K562 (cell line): ENCODE measurements around the gene TNF. TPM values are rescaled to one million over a fixed set of nuclear protein-coding genes. Genes with fewer than 3 reads are reported as not detected.

Source experiments
- GABPB2 ChIP-seq: fragments of 250-450 bp; sonication (Bioruptor Pico); conservative IDR thresholded peaks from 2 replicates; pipeline ENCODE4 v1.5.1; 2021; ENCODE audit warnings: mild to moderate bottlenecking
- KDM4B ChIP-seq, 2 experiments: fragments of 450-650 bp in 1 of 2; sonication (generic) in 1 of 2; IDR thresholded peaks; 2 replicates each; pipeline ENCODE4 v1.6.1; 2016 to 2017; ENCODE audit warnings: borderline replicate concordance in 2 of 2, antibody characterized with exemption in 1 of 2, low read depth in 1 of 2, mild to moderate bottlenecking in 1 of 2
- PHF20 ChIP-seq: fragments of 450-650 bp; IDR thresholded peaks from 2 replicates; pipeline ENCODE4 v1.6.1; 2018; ENCODE audit not compliant: partially characterized antibody
- PHF8 ChIP-seq: fragments of 200-600 bp; sonication (generic); IDR thresholded peaks from 2 replicates; pipeline ENCODE4 v1.6.1; 2012; ENCODE audit warnings: mixed run types, mild to moderate bottlenecking, inconsistent platforms, low read length, moderate library complexity, borderline replicate concordance
- SRSF1 ChIP-seq: fragments of 200-400 bp; formaldehyde crosslinking; IDR thresholded peaks from 2 replicates; pipeline ENCODE4 v1.6.1; 2017; ENCODE audit warnings: mild to moderate bottlenecking, low read depth, low read length, moderate library complexity
- TAF9B ChIP-seq: fragments of 450-650 bp; IDR thresholded peaks from 2 replicates; pipeline ENCODE4 v1.6.1; 2018; ENCODE audit warnings: mild to moderate bottlenecking; ENCODE audit not compliant: partially characterized antibody
- polyA plus RNA-seq, 8 experiments: library from polyadenylated mRNA; depleted of rRNA in 4 of 8; stranded (reverse) in 5 of 8; unstranded in 3 of 8; fragments of >200 nt; fragmentation: Nextera tagmentation in 2 of 8; fragmentation: Illumina TruSeq in 1 of 8; extraction: Ambion mirVana in 2 of 8; extraction: Trizol in 1 of 8; gene quantifications; 2 replicates each; pipeline versions ENCODE4 v1.2.1 to v1.2.3, GENCODE V29; 2011 to 2014; ENCODE audit warnings: inconsistent platforms in 1 of 8, missing spikeins in 1 of 8
- total RNA-seq, 7 experiments: library from RNA; depleted of rRNA in 6 of 7; stranded (reverse); fragments of >200 nt in 6 of 7; fragmentation: Illumina TruSeq in 2 of 7; extraction: Trizol in 2 of 7; gene quantifications; 2 replicates each; pipeline versions ENCODE4 v1.2.1 to v1.2.3, GENCODE V29; 2011 to 2021; ENCODE audit warnings: low replicate concordance in 1 of 7
- TF ChIP-seq, protein P1 (sequence below): IDR thresholded peaks from 2 replicates; pipeline ENCODE4 v1.6.1; 2016; ENCODE audit warnings: missing genetic modification characterization, missing compliant biosample characterization
- TF ChIP-seq, protein P2 (sequence below): fragments of 250-450 bp; sonication (Bioruptor Pico); IDR thresholded peaks from 2 replicates; pipeline ENCODE4 v1.4.0; 2020; ENCODE audit warnings: mild to moderate bottlenecking, moderate library complexity
- TF ChIP-seq, protein P3 (sequence below), 2 experiments: fragments of 250-450 bp in 1 of 2; fragments of 450-650 bp in 1 of 2; sonication (Bioruptor Pico) in 1 of 2; IDR thresholded peaks; 2 replicates each; pipeline versions ENCODE4 v1.6.1 to v1.8.0; 2016 to 2021; ENCODE audit warnings: mild to moderate bottlenecking in 2 of 2, moderate library complexity in 2 of 2, missing compliant biosample characterization in 1 of 2, missing genetic modification characterization in 1 of 2
- TF ChIP-seq, protein P4 (sequence below): fragments of 450-650 bp; IDR thresholded peaks from 2 replicates; pipeline ENCODE4 v1.6.1; 2017; ENCODE audit warnings: antibody characterized with exemption
- TF ChIP-seq, protein P5 (sequence below), 2 experiments: fragments of 450-650 bp in 1 of 2; IDR thresholded peaks; 2 replicates each; pipeline ENCODE4 v1.6.1; 2011 to 2017; ENCODE audit warnings: low read depth in 2 of 2, antibody characterized with exemption in 1 of 2, borderline replicate concordance in 1 of 2, low read length in 1 of 2, mild to moderate bottlenecking in 1 of 2, mixed read lengths in 1 of 2; ENCODE audit not compliant: control insufficient read depth in 1 of 2
- TF ChIP-seq, protein P6 (sequence below): sonication (generic); formaldehyde crosslinking; IDR thresholded peaks from 2 replicates; pipeline ENCODE4 v1.8.0; 2022; ENCODE audit warnings: mild to moderate bottlenecking, missing genetic modification reagents

TNF gene
- total and polyA plus RNA-seq, 9 of the 15 experiments (the other 6 are each of a cell fraction or from before 2014, with no cell fraction given), result 0.08 to 0.40 TPM; not detected in 7

DNA sequence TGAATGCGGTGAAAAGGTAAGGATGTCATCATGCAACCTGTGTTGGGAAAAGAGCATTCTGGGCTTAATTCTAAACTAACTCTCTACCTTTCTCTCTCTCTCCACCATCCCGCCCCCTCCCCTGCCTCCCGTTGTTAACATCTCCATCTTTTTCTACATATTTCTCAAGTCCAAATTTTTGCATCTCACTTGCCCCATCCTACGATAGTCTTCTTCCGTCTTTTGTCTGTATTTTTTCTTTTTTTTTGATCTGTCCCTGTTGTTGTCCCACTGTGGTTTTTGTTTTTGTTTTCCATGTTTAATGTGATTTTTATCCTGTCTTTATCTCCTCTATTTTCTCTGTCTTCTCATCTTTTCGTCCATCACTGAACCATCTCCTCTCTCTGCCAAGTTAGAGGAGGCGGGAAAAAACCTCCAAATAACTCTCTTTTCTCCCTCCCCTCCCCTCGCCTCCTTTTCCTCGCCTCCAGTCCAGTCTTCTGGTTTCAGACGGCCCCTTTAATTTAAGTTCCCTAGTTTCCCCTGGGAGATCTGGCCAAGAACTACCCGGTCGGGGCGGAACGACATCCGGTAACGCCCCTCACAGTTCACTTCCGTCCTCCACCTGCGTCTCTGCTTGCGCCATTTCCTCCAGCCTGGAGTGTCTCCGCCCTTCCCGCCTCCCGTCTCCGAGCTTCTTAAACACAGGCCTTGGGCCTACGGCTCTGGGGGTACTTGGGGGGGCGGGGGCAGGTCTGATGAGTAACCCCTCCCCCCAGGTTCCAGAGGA lies 28.2 kb upstream of the TNF start, which contains the start of gene NFKBIL1 (continued):
- TF ChIP-seq, protein P1, sequence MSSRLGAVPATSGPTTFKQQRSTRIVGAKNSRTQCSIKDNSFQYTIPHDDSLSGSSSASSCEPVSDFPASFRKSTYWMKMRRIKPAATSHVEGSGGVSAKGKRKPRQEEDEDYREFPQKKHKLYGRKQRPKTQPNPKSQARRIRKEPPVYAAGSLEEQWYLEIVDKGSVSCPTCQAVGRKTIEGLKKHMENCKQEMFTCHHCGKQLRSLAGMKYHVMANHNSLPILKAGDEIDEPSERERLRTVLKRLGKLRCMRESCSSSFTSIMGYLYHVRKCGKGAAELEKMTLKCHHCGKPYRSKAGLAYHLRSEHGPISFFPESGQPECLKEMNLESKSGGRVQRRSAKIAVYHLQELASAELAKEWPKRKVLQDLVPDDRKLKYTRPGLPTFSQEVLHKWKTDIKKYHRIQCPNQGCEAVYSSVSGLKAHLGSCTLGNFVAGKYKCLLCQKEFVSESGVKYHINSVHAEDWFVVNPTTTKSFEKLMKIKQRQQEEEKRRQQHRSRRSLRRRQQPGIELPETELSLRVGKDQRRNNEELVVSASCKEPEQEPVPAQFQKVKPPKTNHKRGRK (tag), result peak; percentile 99
- TF ChIP-seq PHF20, result peak; percentile 90
- TF ChIP-seq GABPB2 (CRISPR knock-in tag), result no peak
- peak; percentile 87 for TF ChIP-seq TAF9B
- no peak for TF ChIP-seq SRSF1
- peak in 1 of 2 experiments; percentile 99; a peak in 2 of 4 replicates for TF ChIP-seq KDM4B (IDR thresholded peaks at IDR 0.05; ENCODE audit: borderline replicate concordance in 2 of 2, low read depth in 1 of 2)
- TF ChIP-seq, protein P2, sequence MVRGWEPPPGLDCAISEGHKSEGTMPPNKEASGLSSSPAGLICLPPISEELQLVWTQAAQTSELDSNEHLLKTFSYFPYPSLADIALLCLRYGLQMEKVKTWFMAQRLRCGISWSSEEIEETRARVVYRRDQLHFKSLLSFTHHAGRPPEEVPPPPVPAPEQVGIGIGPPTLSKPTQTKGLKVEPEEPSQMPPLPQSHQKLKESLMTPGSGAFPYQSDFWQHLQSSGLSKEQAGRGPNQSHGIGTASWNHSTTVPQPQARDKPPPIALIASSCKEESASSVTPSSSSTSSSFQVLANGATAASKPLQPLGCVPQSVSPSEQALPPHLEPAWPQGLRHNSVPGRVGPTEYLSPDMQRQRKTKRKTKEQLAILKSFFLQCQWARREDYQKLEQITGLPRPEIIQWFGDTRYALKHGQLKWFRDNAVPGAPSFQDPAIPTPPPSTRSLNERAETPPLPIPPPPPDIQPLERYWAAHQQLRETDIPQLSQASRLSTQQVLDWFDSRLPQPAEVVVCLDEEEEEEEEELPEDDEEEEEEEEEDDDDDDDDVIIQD (CRISPR knock-in tag), result no peak
- TF ChIP-seq, protein P3, sequence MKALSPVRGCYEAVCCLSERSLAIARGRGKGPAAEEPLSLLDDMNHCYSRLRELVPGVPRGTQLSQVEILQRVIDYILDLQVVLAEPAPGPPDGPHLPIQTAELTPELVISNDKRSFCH (CRISPR knock-in tag; IDR thresholded peaks at IDR 0.05), result no peak
- TF ChIP-seq, protein P3 (tag; IDR thresholded peaks at IDR 0.05), result peak; percentile 85
- TF ChIP-seq, protein P4, sequence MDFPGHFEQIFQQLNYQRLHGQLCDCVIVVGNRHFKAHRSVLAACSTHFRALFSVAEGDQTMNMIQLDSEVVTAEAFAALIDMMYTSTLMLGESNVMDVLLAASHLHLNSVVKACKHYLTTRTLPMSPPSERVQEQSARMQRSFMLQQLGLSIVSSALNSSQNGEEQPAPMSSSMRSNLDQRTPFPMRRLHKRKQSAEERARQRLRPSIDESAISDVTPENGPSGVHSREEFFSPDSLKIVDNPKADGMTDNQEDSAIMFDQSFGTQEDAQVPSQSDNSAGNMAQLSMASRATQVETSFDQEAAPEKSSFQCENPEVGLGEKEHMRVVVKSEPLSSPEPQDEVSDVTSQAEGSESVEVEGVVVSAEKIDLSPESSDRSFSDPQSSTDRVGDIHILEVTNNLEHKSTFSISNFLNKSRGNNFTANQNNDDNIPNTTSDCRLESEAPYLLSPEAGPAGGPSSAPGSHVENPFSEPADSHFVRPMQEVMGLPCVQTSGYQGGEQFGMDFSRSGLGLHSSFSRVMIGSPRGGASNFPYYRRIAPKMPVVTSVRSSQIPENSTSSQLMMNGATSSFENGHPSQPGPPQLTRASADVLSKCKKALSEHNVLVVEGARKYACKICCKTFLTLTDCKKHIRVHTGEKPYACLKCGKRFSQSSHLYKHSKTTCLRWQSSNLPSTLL, result peak; percentile 73; the same call in 1 of the 2 replicates
- TF ChIP-seq, protein P5, sequence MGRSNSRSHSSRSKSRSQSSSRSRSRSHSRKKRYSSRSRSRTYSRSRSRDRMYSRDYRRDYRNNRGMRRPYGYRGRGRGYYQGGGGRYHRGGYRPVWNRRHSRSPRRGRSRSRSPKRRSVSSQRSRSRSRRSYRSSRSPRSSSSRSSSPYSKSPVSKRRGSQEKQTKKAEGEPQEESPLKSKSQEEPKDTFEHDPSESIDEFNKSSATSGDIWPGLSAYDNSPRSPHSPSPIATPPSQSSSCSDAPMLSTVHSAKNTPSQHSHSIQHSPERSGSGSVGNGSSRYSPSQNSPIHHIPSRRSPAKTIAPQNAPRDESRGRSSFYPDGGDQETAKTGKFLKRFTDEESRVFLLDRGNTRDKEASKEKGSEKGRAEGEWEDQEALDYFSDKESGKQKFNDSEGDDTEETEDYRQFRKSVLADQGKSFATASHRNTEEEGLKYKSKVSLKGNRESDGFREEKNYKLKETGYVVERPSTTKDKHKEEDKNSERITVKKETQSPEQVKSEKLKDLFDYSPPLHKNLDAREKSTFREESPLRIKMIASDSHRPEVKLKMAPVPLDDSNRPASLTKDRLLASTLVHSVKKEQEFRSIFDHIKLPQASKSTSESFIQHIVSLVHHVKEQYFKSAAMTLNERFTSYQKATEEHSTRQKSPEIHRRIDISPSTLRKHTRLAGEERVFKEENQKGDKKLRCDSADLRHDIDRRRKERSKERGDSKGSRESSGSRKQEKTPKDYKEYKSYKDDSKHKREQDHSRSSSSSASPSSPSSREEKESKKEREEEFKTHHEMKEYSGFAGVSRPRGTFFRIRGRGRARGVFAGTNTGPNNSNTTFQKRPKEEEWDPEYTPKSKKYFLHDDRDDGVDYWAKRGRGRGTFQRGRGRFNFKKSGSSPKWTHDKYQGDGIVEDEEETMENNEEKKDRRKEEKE (IDR thresholded peaks at IDR 0.05; ENCODE audit: borderline replicate concordance in 1 of 2, control insufficient read depth in 1 of 2, low read depth in 2 of 2, low read length in 1 of 2), result peak; percentile 40 to 95; a peak in 2 of 4 replicates
- TF ChIP-seq PHF8, result peak; percentile 67; the same call in 1 of the 2 replicates
- TF ChIP-seq, protein P6, sequence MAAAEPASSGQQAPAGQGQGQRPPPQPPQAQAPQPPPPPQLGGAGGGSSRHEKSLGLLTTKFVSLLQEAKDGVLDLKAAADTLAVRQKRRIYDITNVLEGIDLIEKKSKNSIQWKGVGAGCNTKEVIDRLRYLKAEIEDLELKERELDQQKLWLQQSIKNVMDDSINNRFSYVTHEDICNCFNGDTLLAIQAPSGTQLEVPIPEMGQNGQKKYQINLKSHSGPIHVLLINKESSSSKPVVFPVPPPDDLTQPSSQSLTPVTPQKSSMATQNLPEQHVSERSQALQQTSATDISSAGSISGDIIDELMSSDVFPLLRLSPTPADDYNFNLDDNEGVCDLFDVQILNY (CRISPR knock-in tag), result no peak
